ENCODE results near the gene CTCF.

Gene CTCF

GRCh38 chr16:67537270-67537635 lies 25.1 kb upstream of the CTCF start:
- no peak for DNase-seq

- DNase-seq = no peak
Measured at GRCh38 chr16:67537636-67538591, 24.4 kb upstream of the CTCF start.

DNA sequence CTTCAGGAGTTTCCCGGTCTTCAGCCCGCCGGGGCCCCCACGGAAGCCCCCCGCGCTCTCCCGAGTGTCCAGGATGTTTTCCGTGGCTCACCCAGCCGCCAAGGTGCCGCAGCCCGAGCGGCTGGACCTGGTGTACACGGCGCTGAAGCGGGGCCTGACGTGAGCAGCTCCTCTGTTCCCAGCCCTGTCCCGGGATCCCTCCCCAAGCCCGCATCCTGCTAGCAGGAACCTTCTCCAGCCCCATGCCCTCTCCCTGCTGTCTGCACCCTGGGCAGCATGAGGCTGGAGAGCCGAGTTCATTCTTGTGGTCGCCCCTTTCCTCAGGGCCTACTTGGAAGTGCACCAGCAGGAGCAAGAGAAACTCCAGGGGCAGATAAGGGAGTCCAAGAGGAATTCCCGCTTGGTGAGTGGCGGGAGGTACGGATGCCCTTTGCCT lies 23.6 kb upstream of the CTCF start:
- no peak for DNase-seq

GRCh38 chr16:67539271-67539670 lies 23.1 kb upstream of the CTCF start:
- no peak for DNase-seq

- DNase-seq = no peak
Measured at GRCh38 chr16:67539691-67540635, 22.4 kb upstream of the CTCF start.

GRCh38 chr16:67540756-67541155 lies 21.6 kb upstream of the CTCF start:
- no peak for DNase-seq

- no peak for DNase-seq
Measured at GRCh38 chr16:67541391-67542263, 20.7 kb upstream of the CTCF start.

- DNase-seq = peak; percentile 52 to 55
Measured at GRCh38 chr16:67542464-67542863, 19.9 kb upstream of the CTCF start.

DNA sequence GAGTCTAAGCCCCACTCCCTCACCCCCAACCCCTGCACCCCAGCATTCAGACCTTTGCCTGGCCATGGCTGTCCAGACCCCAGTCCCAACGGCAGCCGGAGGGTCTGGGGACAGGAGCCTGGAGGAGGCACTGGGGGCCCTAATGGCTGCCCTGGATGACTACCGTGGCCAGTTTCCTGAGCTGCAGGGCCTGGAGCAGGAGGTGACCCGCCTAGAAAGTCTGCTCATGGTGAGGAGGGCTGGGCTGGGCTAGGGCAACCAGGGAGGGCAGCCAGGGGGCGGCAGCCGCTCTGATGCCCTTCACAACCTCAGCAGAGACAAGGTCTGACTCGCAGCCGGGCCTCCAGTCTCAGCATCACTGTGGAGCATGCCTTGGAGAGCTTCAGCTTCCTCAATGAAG lies 19.3 kb upstream of the CTCF start:
- DNase-seq = no peak

- no peak for DNase-seq
Measured at GRCh38 chr16:67543582-67543981, 18.7 kb upstream of the CTCF start.

GRCh38 chr16:67544329-67544841 lies 17.9 kb upstream of the CTCF start:
- DNase-seq = no peak

GRCh38 chr16:67544844-67545664 lies 17.3 kb upstream of the CTCF start:
- DNase-seq = no peak

- DNase-seq = no peak
Measured at GRCh38 chr16:67545665-67546024, 16.7 kb upstream of the CTCF start.

DNA sequence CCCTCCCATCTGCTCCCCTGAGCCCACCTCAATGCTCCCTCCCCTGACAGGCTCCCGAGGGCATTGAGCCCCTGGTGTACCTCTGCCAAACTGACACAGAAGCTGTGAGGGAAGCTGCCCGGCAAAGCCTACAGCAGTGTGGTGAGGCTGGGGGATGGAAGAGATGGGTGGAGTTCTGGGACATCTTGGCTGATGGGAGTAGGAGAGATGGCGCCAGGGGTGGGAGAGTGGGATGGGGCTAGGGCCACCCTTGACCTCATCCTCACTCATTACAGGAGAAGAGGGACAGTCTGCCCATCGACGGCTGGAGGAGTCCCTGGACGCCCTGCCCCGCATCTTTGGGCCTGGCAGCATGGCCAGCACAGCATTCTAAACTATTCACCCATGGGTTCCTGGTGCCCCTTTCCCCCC lies 16.2 kb upstream of the CTCF start:
- DNase-seq = no peak

- peak; percentile 48 to 79 for DNase-seq
Measured at GRCh38 chr16:67546761-67547422, 15.4 kb upstream of the CTCF start.

- DNase-seq = no peak
Measured at GRCh38 chr16:67547423-67548264, 14.7 kb upstream of the CTCF start.

DNA sequence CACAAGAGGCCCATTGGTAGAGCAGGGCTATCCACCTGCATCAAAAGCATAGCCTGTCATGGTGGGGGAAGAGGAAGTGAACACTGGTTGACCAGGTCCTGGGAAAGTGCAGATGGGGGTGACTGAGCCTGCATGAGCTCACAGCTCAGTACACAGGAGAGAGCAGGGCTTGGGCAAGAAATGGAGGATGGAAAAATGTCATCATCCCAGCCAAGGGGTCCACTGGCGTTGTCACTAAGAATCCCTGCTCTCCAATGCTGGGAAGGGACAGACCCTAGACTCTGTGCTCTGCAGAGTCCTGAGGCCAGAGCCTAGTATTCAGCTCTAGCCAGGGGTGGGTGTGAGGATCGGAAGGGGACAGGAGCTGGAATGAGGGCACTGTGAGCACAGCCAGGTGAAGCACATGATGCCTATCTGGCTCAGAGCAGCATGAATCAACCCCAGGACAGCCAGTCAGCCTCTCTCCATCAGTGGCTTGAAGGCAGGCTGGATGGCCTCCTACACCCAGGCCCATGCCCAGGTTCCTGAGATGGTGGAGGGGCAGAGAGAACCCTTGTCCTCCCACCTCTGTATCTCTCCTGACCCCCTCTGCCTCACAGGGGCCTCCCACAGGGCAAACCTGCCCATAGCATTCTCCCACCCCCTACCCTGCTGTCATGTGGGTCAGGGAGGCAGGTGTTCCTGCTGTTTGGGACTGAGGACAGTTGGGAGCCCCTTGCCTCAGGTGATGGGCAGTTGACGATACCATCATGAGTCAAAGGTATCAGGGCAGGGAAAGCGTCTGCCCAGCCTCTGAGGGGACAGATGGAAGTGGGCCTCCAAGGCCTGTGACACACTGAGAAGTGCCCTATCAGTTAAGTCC lies 13.8 kb upstream of the CTCF start:
- no peak for DNase-seq

- no peak for DNase-seq
Measured at GRCh38 chr16:67549240-67549639, 13.1 kb upstream of the CTCF start.

DNA sequence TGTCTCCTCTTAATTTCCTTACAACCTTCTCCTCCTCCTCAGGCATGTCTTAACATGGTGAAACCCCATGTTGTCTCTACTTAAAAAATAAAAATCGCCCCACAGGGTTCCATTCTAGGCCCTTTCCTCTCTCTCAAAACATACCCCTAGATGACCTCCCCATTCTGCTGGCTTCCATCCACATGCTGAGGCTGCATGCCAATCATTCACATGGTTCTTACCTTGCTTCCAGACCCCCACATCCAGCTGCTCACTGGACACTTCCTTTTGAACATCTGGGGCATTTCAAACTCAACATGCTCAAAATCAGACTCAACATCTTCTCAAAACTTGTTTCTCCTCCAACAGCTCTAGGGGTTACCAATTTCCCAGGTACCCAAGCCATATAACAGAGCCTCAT lies 12.4 kb upstream of the CTCF start:
- DNase-seq = no peak

All from inflammatory macrophage treated with lipopolysaccharide for 1 hour (primary cell).